Choroid plexus epithelial cell (primary cell): Measurements from ENCODE around the gene ZBTB40.

Source experiments
- DNase-seq: peaks from one replicate; pipeline ENCODE4 v3.0.0-alpha.2; 2010; ENCODE audit warnings: low read depth
- H3K4me3 ChIP-seq: 2 replicates; pipeline ENCODE4 v1.5.1; 2011; ENCODE audit warnings: low read depth, mild to moderate bottlenecking, control low read depth, low read length, moderate library complexity
- TF ChIP-seq, protein P1 (sequence below): conservative IDR thresholded peaks from 2 replicates; pipeline ENCODE4 v1.5.1; 2011; ENCODE audit warnings: low read depth, mild to moderate bottlenecking, control low read depth, inconsistent platforms, low read length, moderate library complexity

The ZBTB40 gene

DNA sequence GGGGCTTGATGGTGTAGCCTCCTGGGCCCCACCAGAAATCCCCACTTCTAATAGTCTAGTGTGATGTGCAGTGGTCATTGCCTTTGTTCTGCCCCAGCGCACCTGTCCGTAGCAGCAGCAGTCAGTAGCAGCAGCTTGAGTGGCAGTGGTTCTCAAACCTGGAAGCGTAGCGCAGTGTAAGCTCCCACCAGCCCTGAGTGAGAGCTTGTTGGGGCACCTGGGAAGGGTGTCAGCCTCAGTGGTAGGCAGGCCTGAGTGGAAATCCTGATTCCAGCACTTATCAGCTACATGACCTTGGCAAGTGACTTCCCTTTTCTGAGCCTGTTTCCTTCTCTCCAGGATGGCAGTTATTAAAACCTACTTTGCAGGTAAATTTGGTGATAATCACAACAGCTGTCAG lies 70.0 kb downstream of the ZBTB40 start:
- H3K4me3 ChIP-seq, result no peak overlapping the region
- no peak for DNase-seq
- TF ChIP-seq, protein P1, sequence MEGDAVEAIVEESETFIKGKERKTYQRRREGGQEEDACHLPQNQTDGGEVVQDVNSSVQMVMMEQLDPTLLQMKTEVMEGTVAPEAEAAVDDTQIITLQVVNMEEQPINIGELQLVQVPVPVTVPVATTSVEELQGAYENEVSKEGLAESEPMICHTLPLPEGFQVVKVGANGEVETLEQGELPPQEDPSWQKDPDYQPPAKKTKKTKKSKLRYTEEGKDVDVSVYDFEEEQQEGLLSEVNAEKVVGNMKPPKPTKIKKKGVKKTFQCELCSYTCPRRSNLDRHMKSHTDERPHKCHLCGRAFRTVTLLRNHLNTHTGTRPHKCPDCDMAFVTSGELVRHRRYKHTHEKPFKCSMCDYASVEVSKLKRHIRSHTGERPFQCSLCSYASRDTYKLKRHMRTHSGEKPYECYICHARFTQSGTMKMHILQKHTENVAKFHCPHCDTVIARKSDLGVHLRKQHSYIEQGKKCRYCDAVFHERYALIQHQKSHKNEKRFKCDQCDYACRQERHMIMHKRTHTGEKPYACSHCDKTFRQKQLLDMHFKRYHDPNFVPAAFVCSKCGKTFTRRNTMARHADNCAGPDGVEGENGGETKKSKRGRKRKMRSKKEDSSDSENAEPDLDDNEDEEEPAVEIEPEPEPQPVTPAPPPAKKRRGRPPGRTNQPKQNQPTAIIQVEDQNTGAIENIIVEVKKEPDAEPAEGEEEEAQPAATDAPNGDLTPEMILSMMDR, result no peak

DNA sequence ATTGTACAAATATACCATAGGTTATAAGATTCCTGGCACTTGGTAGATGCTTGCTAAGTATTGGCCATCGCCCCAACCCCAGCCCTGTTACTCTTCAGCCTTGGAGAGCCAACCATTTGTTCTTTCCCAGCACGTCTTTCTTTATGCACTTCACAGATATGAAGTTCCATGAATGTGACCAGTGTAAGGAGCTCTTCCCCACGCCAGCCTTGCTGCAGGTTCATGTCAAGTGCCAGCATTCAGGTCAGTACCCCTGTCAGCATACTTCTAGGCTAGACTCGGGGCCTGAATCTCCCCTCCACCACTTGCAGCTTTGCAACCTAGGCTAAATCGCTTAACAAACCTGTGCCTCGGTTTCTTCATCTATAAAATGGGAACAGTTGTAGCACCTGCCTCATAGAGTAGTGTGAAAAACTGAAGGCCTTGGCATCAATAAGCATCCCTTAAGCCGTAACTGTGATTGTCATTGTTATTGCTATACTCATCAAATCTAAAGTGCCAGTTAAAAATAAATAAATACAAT lies 70.6 kb downstream of the ZBTB40 start:
- DNase-seq, result no peak
- H3K4me3 ChIP-seq, result no peak overlapping the region
- TF ChIP-seq, protein P1, result no peak

DNA sequence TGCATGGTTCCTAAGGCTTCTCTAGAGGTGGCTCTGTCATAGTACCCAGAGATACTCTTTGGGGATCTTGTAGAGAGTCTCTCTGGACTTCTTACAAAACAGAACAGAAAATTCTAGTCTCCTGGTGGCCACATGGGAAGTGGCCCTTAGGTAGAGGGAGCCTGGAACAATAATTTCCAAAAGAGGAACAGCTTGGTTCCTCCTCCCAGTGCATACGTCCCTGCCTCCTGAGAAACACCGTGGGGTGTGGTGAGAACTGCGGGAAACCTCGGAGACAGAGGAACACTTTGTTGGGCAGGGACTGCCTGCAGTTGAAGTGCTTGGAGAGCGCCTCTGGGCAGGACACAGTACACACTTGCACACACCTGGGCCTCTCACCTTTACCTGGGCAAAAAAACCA lies 72.8 kb downstream of the ZBTB40 start:
- no peak overlapping the region for H3K4me3 ChIP-seq
- DNase-seq, result no peak
- TF ChIP-seq, protein P1, result no peak

DNA sequence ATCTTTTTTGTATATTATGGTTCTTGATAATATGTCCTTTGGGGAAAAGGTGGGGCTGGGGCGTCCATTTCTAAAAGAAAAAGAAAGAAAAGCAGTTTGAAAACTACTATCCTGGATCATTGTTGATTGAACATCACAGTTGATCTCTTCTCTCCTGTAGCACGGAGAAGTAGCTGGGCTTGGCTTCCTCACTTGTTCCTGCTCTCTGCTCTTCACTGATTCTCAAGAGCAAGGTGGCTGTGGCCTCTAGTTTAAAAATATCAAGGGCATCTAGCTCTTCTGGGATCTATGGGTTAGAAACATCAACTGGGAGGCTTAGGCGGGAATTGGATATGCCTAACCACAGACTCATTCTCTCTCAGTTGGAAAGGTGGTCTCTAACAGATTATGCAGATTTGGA lies 73.6 kb downstream of the ZBTB40 start:
- H3K4me3 ChIP-seq, result no peak overlapping the region
- DNase-seq, result no peak
- TF ChIP-seq, protein P1, result no peak

DNA sequence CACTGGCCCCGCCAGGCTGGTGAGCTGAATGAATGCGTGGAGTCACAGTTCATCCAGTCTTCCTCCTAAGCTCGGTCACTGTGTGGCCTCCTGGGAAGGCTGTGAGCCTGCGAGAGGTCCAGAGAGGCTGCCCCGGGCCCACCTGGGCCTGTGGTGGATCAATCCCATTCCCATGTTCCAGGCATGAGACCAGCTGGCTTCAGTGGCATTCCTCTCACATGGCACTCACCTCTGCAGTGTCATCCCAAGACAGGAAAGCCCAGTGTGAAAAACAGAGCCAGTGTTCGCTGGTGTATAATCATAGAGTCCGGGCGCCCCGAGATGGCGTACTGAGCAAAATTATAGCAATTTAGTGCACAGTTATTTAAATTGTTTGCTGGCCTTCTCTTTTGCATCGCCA lies 74.0 kb downstream of the ZBTB40 start:
- TF ChIP-seq, protein P1, result no peak
- DNase-seq, result no peak
- H3K4me3 ChIP-seq, result no peak overlapping the region

DNA sequence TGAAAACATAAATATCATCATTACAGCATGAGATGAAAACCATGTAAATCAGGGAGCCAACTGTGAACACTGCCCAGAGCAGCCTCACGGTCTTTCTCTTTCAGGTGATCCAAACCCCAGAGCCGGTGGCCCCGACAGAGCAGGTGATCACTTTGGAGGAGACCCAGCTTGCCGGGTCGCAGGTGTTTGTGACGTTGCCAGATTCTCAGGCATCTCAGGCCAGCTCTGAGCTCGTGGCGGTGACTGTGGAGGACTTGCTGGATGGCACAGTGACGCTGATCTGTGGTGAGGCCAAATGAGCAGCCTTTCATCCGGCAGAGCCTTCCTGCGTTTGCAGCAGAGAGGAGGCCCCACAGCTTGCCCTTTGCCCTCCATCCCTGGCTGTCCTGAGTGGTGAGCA lies 74.4 kb downstream of the ZBTB40 start:
- TF ChIP-seq, protein P1, result no peak
- DNase-seq, result no peak
- no peak overlapping the region for H3K4me3 ChIP-seq

DNA sequence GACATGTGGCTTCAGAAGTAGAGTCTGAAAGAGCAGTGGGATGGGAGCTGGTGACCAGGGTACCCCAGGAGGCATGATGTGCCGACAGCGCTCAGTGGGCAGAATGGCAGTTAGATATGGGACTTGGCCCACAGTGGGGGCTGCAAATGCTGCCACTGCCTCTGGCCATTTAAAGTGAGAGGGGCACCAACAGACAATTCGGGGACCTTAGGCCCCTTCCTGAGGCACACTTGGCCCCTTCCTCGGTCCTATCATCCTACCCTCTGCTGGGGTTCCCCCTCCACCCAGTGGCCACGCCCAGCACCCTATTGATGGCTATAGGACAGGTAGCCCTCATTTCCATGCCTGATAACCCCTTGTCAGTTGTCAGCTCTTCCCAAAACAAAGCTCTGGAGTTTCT lies 75.0 kb downstream of the ZBTB40 start:
- TF ChIP-seq, protein P1, result no peak
- DNase-seq, result no peak

More for the DNA sequence above, 75.0 kb downstream of the ZBTB40 start:
- no peak overlapping the region for H3K4me3 ChIP-seq
